Measurements from ENCODE around the gene PLCG1.
"Not testable (repeated sequence)": the region's sequence is repeated elsewhere in the genome, so short reads cannot be mapped to it uniquely, and the experiment has no call there.

The PLCG1 gene

DNA sequence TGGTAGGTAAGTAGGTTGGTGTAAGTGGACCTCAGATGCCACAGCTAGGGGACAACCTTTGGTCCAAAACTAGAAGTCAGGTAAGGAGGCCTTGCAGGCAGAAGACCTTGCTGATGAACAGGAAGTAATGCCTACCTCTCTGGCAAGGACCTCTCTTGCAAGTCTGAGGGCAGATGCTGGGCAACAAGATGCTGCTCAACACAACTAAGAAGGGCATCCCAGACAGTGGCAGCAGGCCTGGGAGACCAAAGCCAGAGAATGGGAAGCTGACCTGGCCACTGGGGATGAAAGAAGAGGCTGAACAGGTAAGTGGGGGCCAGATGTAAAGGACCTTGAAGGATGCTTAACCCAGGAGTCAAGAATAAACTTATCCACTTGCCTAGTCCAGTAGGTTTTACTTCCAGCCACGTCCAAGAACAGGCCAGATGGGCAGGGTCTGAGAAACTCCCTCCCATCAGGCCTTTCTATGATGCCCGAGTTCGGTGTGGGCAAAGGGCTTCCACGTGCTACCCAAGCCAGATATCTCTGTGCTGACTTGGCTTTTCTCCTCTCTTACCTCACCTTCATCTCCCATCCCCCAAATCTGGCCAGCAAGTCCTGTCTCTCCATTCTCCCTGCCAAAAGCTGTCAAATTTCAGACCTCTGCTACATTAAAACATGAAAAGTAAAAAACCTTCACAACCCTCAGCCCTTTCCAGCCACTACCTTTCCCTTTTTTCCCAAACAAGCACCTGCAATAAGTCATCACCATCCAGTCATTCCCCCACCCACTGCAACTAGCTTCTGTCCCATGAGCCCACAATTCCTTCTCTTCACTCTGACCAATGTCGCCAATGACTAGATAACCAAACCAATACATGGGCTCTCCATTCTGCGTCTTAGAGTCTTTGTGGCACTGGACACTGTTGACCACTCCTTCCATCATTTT, 11.5 kb upstream of the PLCG1 start:
- no peak for DNase-seq

DNA sequence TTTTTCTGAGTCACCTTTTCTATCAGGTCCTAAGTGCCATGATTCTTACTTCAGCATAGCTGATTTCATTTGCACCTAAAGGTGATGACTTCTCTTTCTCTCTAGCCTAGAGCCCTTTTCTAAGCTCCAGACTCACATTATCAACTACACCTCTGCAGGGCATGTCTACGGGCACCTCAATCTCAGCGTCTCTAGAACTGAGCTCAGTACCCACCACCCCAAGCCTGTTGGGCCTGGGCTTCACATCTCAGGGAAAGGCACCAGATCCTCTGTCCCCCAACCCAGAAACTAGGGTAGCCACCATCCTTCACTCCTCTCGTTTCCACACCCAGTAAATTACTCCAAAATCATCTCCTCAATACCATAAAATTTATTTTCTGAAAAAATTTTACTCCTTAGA, 10.6 kb upstream of the PLCG1 start:
- no peak for DNase-seq

DNA sequence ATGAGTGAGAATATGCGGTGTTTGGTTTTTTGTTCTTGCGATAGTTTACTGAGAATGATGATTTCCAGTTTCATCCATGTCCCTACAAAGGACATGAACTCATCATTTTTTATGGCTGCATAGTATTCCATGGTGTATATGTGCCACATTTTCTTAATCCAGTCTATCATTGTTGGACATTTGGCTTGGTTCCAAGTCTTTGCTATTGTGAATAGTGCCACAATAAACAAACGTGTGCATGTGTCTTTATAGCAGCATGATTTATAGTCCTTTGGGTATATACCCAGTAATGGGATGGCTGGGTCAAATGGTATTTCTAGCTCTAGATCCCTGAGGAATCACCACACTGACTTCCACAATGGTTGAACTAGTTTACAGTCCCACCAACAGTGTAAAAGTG, 9.0 kb upstream of the PLCG1 start:
- not testable (repeated sequence) for DNase-seq

DNA sequence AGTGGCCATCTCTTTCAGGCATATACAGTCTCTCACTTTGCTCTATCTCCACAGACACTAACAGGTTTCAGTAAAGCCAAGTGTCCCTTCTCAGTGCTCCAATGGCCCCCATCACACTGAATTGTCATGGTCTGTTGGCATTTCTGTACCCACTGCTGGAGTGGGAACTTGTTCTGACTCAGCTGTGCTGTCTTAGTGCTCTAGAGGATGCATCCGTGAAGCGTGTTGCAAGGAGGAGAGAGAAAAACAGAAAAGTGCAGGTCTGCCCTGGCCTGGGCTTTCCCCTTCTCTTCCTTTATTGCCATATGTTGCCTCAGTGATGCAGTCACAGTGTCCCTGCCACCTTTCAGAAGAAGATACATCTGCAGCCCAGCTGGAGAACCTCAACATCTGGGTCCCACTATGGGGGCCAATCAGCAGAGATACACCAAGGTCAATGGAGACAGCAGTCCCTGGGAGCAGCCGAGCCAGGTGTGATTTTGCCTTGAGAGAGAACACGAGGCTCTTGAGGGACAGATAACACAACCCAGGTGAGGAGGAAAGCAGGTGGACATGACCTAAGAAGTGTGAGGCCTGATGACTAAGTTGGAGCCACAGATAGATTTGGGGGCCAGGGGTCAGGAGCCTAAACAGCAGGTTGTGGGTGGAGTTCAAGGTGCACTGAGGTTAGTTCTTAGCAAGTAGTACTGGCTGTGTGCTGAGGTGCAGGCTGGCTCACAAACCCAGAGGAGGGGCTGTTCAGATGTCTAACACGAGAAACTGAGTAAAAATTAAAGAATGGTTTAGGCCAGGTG, 5.6 kb upstream of the PLCG1 start:
- no peak for DNase-seq

DNA sequence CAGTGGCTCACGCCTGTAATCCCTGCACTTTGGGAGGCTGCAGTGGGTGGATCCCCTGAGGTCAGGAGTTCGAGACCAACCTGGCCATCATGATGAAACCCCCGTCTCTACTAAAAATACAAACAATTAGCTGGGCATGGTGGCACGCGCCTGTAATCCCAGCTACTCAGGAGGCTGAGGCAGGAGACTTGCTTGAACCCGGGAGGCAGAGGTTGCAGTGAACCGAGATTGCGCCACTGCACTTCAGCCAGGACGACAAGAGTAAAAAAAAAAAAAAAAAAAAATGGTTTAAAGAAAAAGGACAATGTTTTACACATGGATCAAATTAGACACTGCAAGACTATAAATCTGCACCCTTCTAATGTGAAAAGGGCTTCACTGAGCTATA, 5.0 kb upstream of the PLCG1 start:
- DNase-seq = not testable (repeated sequence)

DNA sequence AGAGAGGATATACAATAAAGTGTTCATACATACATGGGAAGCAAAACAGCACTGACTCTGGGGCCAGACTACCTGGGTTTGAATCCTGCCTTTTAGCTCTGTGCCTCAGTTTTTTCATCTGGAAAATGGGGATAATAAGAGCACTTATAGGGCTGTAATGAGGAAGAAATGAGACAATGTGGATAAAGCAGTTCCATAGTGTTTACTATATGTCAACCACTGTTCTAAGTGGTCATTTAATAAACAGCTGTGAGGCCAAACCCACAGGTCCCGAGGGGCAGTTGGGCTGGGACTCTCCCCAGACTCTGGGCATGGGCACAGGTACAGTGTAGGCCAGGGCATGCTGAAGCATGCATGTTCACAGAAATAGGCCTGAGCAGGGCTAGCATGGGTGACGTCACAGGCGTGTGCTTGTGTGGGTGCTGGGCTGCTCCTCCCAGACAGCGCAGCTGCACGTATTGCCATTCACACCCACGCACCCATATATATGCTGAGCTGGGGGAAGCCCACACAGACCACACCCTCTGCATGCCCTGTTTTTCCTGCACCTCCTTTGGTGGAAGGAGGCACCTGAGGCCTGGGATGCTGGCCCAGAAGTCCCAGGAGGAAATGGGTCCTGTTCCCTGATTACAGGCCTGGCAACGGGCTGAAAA, 3.5 kb upstream of the PLCG1 start:
- DNase-seq = peak; percentile 63

DNA sequence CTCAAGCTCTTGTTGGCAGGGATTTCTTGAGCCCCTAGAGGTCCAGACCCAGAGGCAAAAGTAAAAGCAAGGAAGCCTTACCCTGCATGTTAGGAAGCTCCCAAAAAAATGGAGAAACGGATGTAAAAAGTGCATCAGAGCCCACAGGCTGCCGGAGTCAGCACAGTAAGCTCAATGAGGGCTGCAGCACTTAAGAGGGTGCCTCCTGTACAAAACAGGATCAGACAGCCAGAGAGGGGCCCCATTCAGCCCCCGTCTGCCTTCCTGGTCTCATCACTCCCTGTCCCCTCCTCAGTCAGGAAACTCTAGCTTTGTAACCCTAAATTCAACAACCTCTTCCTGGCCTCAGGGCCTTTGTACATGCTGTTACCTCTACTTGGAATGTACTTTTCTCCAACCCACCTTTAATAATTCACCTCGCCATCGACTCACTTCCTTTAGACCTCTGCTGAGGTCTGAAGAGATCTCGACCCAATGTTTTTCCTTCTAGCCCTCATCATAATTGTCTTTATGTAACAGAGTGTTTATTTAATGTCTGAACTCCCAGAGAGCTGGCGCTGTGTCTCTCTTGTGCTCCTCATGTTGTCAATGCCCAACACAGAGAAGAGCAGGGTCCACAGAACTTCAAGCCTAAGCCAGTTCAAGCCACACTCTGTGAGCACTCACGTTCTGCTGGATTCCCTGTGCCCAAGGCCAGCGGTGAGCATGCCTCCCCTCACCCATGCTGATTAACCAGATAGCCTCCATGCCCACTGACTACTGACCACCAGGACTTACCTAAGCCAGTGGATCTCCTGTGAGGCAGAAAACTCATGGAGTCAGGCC, 2.8 kb upstream of the PLCG1 start:
- no peak for DNase-seq

DNA sequence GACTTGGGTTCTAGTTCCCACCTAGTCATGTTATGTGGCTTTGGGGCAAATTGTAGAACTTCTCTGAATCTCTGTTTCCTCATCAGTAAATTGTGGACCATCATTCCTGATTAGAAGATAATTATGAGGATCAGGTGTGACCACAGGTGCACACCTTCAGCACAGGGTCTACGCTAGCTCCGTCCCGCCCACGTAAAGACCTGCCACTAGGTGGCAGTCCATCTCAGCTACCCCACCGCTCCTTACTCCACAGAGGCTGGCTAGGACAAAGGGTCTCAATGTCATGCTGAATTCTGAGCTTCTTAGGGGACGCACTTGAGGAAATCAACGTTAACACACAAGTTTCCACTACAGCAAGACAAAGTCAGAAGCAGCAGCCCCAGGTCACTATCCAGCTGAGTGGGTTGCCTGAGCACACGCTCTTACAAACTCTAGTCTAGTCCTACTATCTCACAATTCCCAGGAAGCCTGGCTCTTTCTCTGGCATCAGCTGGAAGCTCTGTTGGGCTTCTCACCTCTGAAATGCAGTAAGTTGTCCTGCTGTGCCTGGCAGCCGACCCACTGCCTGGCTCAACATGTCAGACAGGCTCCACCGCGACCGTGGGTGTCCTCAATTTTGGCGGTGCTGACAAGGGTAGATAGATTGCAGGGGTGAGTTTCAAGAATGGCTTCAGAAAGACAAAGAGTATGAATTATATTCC, 2.0 kb upstream of the PLCG1 start:
- peak; percentile 77 for DNase-seq

DNA sequence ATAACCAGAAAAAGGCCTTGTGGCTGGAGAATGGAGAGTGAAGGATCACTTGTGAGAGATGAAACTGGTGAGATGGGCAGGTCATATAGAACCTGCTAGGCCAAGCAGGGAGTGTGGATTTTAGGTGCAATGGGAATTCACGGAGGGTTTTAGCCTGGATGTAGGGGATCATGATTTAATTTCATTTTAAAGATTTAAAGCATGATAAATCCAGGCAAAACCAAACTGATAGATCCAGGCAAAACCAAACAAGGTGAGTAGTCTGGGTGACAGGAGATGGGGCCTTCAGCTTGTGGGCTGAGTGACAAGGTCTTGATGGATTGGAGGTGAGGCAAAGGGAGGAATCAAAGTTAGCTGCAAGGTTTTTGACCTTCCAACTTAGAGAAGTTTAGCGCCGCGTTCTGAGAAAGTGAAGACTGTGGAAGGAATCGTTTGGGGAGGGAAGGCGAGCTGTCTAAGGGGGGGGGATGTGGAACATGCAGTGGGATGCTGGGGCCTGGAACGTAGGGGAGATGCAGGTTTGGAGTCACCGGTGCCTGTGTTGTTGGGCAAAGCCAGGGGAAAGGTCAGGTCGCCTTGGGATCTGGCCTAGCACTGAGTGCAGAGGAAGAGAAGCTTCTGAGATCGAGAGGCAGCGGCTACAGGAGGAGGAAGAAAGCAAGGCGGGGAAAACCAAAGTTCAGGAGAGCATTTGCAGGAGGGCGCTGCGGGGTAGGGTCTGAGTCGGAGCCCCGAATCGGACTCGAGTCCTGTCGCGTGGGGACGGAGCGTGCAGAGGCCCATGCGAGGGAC, 1.3 kb upstream of the PLCG1 start:
- DNase-seq = no peak

DNA sequence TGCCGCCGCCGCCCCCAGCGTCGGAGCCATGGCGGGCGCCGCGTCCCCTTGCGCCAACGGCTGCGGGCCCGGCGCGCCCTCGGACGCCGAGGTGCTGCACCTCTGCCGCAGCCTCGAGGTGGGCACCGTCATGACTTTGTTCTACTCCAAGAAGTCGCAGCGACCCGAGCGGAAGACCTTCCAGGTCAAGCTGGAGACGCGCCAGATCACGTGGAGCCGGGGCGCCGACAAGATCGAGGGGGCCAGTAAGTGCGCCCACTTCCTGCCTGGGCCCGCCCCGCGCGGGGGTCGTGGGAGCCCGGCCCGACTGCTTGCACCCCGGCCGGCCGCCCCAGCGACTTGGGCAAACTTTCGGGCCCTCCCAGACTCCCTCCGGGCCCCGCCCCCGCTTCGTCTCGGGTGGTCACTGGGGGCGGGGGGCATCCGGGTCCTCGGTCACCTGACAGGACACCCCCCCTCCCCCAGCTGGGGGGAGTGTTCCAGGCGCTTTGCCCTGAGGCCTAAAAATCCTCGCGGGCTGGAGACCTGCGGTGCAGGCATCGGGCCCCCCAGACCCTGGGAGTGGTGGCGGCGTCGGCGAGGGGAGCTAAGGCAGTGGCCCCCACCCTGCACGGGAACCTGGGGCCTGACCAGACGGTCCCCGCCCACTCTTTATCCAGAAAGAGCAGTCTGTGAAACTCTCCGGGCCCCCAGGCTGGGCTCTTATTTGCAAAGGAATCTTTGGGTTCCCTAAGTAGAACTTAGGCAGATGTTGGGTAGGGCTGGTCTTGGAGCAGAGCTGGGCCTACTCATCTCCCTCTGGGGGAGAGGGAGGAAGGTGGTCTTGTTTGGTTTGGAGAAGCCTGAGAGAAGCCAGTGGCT, 501 bp downstream of the PLCG1 start:
- DNase-seq = peak; percentile 79

DNA sequence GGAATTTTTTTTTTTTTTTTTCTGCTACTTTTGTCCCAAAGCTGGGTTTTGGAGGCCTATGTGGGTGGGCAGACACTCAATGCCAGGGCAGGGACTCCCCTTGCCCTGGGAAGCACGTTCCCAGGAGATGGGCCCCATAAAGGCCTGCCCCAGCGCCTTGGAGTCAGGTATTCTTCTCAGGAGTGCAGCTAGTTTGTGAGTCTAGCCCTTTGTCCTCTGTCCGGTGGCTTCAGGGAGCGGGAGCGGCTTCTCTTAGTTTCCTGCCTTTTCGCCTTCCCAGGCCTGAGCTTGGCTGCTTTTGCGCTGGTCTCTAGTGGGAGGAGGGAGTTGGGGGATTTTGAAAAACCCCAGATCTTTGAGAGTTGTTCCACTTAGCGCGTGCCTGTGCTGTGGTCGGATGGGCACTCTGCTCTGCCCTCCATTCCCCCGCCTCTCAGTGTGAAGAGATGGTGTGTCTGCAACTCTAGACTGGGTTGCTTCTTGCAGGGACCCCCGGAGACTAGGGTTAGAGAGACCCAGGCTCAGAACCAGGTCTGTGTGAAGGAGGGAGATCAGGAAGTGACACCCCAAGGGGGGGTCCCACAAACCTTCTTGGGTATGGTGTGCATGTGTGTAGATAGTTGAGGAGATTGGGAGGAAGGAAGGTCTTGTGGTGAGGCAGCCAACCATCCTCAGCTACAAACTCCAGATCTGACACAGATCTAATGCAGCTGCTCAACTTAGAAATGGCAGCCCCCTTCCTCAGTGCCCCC, 1.3 kb downstream of the PLCG1 start:
- peak; percentile 53 for DNase-seq

DNA sequence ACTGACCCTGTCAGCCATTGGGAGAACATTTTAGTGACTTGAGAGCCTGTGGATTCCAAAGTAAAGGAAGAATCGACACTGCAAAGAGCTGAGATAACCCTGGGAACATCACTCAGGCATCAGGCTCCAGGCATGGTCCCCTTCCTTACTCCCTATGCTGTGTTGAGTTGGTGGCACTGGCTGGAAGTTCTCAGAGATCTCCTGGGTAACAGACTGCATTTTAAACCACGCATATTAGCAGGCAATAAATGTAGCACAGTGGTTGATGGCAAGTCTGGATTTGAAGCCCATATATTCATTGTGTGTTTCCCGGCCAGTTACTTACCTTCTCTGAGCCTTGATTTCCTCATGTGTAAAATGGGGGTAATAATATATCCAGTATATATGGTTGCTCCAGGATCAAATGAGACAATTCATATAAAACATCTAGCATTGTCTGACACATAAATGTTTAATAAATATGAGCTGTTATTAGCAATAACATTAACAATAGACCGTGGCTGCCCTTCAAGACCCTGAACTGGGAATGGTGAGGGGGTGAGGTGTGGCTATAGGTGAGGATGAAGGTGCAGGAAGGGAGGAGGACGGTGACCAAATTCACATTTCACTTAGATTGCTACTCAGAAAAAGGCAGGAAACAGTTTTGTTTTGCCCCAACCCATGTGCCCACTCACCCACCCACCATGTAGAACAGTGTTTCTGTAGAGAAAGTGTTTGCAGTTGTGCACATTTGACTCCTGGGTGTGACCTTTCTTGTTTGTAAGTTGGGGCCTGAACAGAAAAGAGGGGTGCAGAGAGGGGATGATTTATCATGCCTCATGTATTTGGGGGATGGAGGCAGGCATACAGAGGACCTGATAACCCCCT, 2.1 kb downstream of the PLCG1 start:
- DNase-seq = peak; percentile 31

DNA sequence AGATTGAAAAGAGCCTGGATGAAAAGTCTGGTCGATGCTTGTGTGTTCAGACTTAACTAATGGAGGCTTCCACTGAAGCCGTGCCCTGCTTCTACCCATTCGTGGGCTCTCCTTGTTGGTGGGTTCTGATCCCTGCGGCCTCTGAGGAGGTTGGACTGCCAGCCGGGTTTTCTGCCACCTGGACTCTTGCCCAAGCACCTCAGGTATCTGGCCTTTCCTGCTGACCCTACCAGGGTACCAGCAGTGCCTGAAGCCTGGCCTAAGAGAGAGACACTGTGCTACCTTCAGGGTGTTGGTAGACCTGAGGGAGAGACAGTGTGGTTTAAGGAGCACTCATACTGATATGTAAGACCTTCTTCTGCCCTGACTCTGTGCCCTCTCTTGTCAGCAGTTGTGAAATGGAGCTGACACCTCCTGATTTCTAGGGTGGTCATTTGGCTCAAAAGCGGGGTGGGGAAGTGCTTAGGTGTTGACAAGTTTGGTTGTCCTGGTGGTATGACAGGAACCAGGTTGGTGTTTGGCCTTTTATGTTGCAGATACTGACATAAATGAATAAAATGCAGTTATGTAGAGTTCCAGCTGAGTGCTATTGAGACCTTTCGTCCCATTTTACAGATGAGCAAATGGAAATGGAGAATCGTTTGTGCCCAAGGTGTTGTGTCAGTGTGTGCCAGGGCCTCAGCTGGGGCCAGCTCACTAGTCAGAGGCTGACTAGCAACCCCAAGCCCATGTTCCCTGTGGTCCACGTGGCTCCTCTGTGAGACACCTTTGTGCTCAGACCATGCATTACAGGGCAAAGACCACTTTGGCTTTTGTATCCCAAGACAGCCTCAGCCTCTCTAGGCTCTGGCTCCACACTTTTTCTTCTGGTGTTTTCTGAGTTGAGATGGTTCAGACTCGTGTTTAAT, 3.1 kb downstream of the PLCG1 start:
- no peak for DNase-seq

DNA sequence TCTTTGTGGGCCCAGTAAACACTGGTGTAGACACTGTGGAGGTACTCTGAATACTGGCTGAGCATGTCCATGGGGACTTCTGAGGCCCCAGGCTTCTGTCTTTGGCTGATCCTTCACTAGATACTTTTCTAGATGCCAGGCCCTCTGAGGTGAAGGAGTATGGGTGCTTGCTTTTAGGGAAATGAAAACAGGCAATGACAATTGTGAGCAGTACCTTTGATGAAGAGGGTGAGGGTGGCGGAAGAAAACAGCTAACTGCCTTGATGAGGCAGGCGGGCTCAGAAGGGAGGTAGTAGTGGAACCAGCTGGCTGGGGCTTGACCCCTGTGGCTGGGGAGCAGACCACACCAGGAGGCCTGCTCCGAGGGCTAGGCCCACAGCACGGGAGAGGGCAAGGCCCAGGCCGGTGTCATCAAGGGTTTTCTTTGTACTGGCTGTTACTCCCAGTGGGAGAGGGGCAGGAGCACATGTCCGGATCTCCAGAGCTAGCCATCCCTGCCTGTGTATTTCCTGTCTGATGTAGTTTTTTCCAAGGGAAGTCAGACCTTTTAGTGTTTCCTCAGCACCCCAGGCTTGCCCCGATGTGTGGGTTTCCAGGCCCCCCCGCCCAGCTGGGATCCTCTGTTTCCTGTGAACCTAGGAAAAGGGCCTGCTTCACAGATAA, 3.9 kb downstream of the PLCG1 start:
- DNase-seq = no peak

DNA sequence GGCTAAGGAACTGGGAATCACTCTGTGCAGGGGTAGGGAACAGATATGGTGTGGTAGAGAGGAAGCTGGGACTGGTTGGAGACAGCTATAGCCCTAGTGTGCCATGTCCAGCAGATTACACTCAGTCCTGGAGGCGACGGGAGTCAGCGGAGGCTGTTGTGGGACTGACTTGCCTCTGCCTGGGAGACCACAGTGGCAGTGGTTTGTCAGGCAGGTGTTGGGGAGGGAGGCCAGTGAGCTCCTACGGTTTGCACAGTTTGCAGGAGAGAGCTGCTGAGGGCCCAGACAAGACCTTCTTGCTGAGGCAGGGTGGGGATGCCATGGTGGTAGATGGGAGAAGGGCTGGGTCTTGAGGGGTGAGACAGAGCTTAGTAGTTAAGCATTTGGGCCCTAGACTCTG, 4.9 kb downstream of the PLCG1 start:
- no peak for DNase-seq

DNA sequence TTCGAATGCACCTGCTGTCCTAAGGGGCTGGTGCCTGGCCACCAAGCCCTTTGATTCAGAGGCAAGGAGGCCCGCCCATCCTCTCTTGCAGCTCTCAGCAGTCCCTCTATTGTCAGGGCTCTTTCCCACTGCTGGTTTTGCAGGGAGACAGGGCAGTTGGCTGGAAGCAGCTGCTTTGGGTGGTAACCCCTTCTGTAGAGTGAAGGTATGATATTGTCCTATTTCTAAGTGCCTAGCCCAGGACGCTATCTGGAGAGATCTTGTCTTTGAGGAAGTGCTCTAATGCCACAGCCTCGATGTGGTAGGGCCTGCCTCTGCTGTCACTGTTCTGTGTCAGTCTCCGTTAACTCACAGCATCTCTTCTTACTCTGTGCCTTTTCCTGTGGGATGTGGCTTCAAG, 5.6 kb downstream of the PLCG1 start:
- DNase-seq = no peak

DNA sequence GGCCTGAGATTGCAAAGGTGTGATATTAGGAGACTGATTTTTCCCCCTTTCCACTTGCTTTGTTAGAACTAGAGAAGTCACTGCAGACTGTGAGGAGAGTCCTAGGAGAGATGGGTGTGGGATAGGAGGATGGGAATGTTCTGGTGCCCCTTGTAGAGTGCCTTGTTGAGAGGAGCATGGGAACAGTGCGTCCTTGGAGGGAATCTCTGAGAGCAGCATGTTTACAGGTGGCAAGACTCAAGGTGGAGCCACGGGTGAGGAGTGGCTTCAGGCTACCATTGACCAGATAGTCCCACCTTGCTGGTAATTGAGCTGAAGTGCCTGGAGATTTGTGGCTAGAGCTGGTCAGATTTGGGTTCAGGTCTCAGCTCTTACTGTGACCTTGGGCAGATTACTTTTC, 6.0 kb downstream of the PLCG1 start:
- DNase-seq = no peak
